ENCODE measurements around the gene CACNA1D. TPM values are rescaled to one million over a fixed set of nuclear protein-coding genes. Genes with fewer than 3 reads are reported as not detected.

Gene CACNA1D
- total RNA-seq, 4 donors from 2014 or later = 0.75 to 2.5 (median 1.2) TPM

DNA sequence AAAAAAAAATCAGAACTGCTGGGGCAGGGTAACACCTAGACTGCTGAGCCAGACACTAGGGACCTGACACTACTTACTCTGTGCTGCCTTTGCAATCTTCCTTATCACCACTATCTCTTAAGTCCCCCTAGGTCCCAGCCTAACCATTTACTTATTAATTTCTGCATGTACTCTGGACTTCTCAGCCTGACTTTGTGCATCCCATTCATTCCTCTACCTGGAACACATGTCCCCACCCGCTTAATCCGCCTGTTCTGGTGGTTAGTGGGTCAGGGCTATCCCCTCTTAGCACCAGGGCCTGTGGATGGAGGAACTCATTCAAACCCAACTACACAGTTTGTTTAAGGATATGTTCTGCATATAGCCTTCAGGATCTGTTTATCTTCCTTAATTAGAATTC lies 5.0 kb upstream of the CACNA1D start:
- TF ChIP-seq EP300 (IDR thresholded peaks at IDR 0.05) (no peak), POLR2AphosphoS5 (IDR thresholded peaks at IDR 0.05) (no peak), CTCF (IDR thresholded peaks at IDR 0.05) (no peak), POLR2A (IDR thresholded peaks at IDR 0.05; ENCODE audit: low read depth) (no peak)
- H3K4me3 ChIP-seq = no peak overlapping the region
- no peaks in the 10 kb centered on the region for H3K36me3 ChIP-seq
- H3K27me3 ChIP-seq = peaks cover 0 to 10% (median 0%) of the 10 kb centered on the region in 4 donors
- no peak overlapping the region for H3K27ac ChIP-seq (replicated peaks in 1 of 4)
- H3K9me3 ChIP-seq = no peaks in the 10 kb centered on the region
- peak; percentile 57 for DNase-seq (ENCODE audit: extremely low spot score)
- 100% methylated on average over 2 of the region's 2 CpGs for WGBS
- intact Hi-C loops (cut with DNase I) = no loop called here
- H3K4me1 ChIP-seq = peaks cover 6 to 10% (median 8%) of the 10 kb centered on the region in 4 donors

GRCh38 chr3:53489787-53490458 lies 4.5 kb upstream of the CACNA1D start:
- peak; percentile 81 for DNase-seq (ENCODE audit: extremely low spot score)
- Histone ChIP-seq H3K4me1 (peaks cover 7 to 13% (median 11%) of the 10 kb centered on the region in 4 donors), H3K36me3 (no peaks in the 10 kb centered on the region), H3K27ac (replicated peaks in 1 of 4) (no peak overlapping the region), H3K4me3 (no peak overlapping the region), H3K9me3 (no peaks in the 10 kb centered on the region), H3K27me3 (peaks cover 0 to 11% (median 0%) of the 10 kb centered on the region in 4 donors)
- no peak for TF ChIP-seq EP300 (IDR thresholded peaks at IDR 0.05)
- TF ChIP-seq POLR2A (IDR thresholded peaks at IDR 0.05; ENCODE audit: low read depth) = no peak
- intact Hi-C loops (cut with DNase I) = no loop called here
- WGBS = 66% methylated on average over 7 of the region's 7 CpGs

GRCh38 chr3:53490459-53490968 lies 3.9 kb upstream of the CACNA1D start:
- no peaks in the 10 kb centered on the region for H3K9me3 ChIP-seq
- no peak overlapping the region for H3K4me3 ChIP-seq
- H3K27ac ChIP-seq (replicated peaks in 1 of 4) = no peak overlapping the region
- peaks cover 13 to 19% (median 17%) of the 10 kb centered on the region in 4 donors for H3K4me1 ChIP-seq
- 87% methylated on average over 4 of the region's 4 CpGs for WGBS
- DNase-seq (ENCODE audit: extremely low spot score) = peak; percentile 60
- H3K36me3 ChIP-seq = no peaks in the 10 kb centered on the region
- intact Hi-C loops (cut with DNase I) = no loop called here
- H3K27me3 ChIP-seq = peaks cover 0 to 17% (median 3%) of the 10 kb centered on the region in 4 donors
- no peak for TF ChIP-seq EP300 (IDR thresholded peaks at IDR 0.05)
- TF ChIP-seq POLR2AphosphoS5 (IDR thresholded peaks at IDR 0.05) = no peak
- no peak for TF ChIP-seq CTCF (IDR thresholded peaks at IDR 0.05)
- TF ChIP-seq POLR2A (IDR thresholded peaks at IDR 0.05; ENCODE audit: low read depth) = no peak

DNA sequence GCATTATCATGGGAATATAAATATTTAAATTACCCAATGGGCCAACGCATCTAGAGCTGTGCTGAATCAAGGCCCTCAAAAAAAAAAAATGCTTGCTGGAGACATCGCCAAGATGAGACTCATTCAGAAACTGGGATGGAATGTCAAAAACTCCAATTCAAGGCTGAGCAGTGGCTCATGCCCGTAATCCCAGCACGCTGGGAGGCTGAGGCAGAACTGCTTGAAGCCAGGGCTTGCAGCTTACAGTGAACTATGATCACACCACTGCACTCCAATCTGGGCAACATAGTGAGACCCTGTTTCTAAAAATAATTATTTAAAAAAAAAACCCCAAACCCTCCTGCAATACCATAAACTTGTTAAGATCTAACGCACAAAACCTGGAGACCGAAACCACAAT lies 3.1 kb upstream of the CACNA1D start:
- Histone ChIP-seq H3K36me3 (no peaks in the 10 kb centered on the region), H3K4me3 (no peak overlapping the region), H3K4me1 (peaks cover 18 to 26% (median 24%) of the 10 kb centered on the region in 4 donors), H3K9me3 (no peaks in the 10 kb centered on the region), H3K27ac (replicated peaks in 1 of 4) (no peak overlapping the region), H3K27me3 (peaks cover 0 to 25% (median 8%) of the 10 kb centered on the region in 4 donors)
- TF ChIP-seq POLR2A (IDR thresholded peaks at IDR 0.05; ENCODE audit: low read depth) (no peak), POLR2AphosphoS5 (IDR thresholded peaks at IDR 0.05) (no peak), CTCF (IDR thresholded peaks at IDR 0.05) (no peak), EP300 (IDR thresholded peaks at IDR 0.05) (no peak)
- DNase-seq (ENCODE audit: extremely low spot score) = peak; percentile 86
- intact Hi-C loops (cut with DNase I) = no loop called here
- WGBS = 78% methylated on average over 6 of the region's 6 CpGs

- 44% methylated on average over 3 of the region's 13 CpGs for WGBS
- Histone ChIP-seq H3K4me1 (peaks cover 18 to 42% (median 41%) of the 10 kb centered on the region in 4 donors), H3K4me3 (peak overlapping the region; percentile 54 to 69 (median 60)), H3K36me3 (no peaks in the 10 kb centered on the region), H3K9me3 (no peaks in the 10 kb centered on the region), H3K27me3 (peaks cover 0 to 25% (median 8%) of the 10 kb centered on the region in 4 donors), H3K27ac (replicated peaks in 1 of 4) (no peak overlapping the region)
- intact Hi-C loops (cut with DNase I) = no loop called here
- TF ChIP-seq POLR2AphosphoS5 (IDR thresholded peaks at IDR 0.05) (no peak), EP300 (IDR thresholded peaks at IDR 0.05) (no peak), POLR2A (IDR thresholded peaks at IDR 0.05; ENCODE audit: low read depth) (no peak), CTCF (IDR thresholded peaks at IDR 0.05) (no peak)
- peak; percentile 72 for DNase-seq (ENCODE audit: extremely low spot score)
Observed at GRCh38 chr3:53493595-53493962, 832 bp upstream of the CACNA1D start.

All from esophagus muscularis mucosa (tissue), 4 donors.